Measurements from ENCODE around the gene AP3M1.
"Not testable (repeated sequence)": the region's sequence is repeated elsewhere in the genome, so short reads cannot be mapped to it uniquely, and the experiment has no call there.

DNA sequence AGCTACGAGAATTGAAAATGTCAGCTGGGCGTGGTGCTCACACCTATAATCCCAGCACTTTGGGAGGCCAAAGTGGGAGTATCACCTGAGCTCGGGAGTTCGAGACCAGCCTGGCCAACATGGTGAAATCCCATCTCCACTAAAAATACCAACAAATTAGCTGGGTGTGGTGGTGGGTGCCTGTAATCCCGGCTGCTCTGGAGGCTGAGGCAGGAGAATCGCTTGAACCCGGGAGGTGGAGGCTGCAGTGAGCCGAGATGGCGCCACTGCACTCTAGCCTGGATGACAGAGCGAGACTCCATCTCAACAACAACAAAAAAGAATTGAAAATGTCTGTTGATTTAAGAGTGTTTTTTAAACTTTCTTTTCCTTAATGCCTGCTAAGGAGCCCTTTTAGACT lies 3.6 kb downstream of the AP3M1 start:
- TF ChIP-seq, protein P1, sequence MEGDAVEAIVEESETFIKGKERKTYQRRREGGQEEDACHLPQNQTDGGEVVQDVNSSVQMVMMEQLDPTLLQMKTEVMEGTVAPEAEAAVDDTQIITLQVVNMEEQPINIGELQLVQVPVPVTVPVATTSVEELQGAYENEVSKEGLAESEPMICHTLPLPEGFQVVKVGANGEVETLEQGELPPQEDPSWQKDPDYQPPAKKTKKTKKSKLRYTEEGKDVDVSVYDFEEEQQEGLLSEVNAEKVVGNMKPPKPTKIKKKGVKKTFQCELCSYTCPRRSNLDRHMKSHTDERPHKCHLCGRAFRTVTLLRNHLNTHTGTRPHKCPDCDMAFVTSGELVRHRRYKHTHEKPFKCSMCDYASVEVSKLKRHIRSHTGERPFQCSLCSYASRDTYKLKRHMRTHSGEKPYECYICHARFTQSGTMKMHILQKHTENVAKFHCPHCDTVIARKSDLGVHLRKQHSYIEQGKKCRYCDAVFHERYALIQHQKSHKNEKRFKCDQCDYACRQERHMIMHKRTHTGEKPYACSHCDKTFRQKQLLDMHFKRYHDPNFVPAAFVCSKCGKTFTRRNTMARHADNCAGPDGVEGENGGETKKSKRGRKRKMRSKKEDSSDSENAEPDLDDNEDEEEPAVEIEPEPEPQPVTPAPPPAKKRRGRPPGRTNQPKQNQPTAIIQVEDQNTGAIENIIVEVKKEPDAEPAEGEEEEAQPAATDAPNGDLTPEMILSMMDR (IDR thresholded peaks at IDR 0.05; ENCODE audit: low read depth, low read length, poor library complexity, severe bottlenecking), result not testable (repeated sequence)
- TF ChIP-seq EZH2phosphoT487 (IDR thresholded peaks at IDR 0.05; ENCODE audit: borderline replicate concordance, low read length), result not testable (repeated sequence)
